Sigmoid colon (tissue), 4 donors: ENCODE measurements around the gene KLHL29.

Source experiments
- CTCF ChIP-seq, 4 experiments: fragments of 450-650 bp in 3 of 4; fragments of 200-600 bp in 1 of 4; IDR thresholded peaks; one replicate each; pipeline ENCODE4 v1.5.1; 2016 to 2019; ENCODE audit warnings: antibody characterized with exemption in 4 of 4, mild to moderate bottlenecking in 3 of 4, moderate library complexity in 2 of 4
- POLR2AphosphoS5 ChIP-seq, 4 donors: sonication (generic); formaldehyde crosslinking; IDR thresholded peaks; one replicate each; pipeline ENCODE4 v1.6.1; 2017; ENCODE audit warnings: antibody characterized with exemption in 4 of 4

GRCh38 chr2:23559561-23560239 lies 174.7 kb downstream of the KLHL29 start:
- TF ChIP-seq POLR2AphosphoS5 (IDR thresholded peaks at IDR 0.05): no peak
- no peak for TF ChIP-seq CTCF (IDR thresholded peaks at IDR 0.05)
